GM18870 (cell line): ENCODE measurements around the gene TANGO6.

Experiments used
- ATAC-seq: cut with Tn5 transposase; IDR thresholded peaks from one replicate; pipeline ENCODE4 v1.9.1; 2021; ENCODE audit warnings: moderate library complexity; ENCODE audit not compliant: unreplicated experiment

The TANGO6 gene

GRCh38 chr16:68999114-68999513, 155.8 kb downstream of the TANGO6 start:
- ATAC-seq: no peak

GRCh38 chr16:69003500-69003899, 160.2 kb downstream of the TANGO6 start:
- ATAC-seq: no peak

GRCh38 chr16:69005641-69006355, 162.5 kb downstream of the TANGO6 start:
- no peak for ATAC-seq

GRCh38 chr16:69012906-69013305, 169.6 kb downstream of the TANGO6 start:
- ATAC-seq: no peak

GRCh38 chr16:69013991-69014390, 170.7 kb downstream of the TANGO6 start:
- no peak for ATAC-seq

GRCh38 chr16:69014811-69015210, 171.5 kb downstream of the TANGO6 start:
- ATAC-seq: no peak

GRCh38 chr16:69017036-69017783, 173.9 kb downstream of the TANGO6 start:
- ATAC-seq: no peak

GRCh38 chr16:69019811-69020210, 176.5 kb downstream of the TANGO6 start:
- ATAC-seq: no peak

GRCh38 chr16:69029121-69029520, 185.8 kb downstream of the TANGO6 start:
- no peak for ATAC-seq

GRCh38 chr16:69031877-69032301, 188.6 kb downstream of the TANGO6 start:
- ATAC-seq: no peak

GRCh38 chr16:69033151-69033949, 190.0 kb downstream of the TANGO6 start:
- ATAC-seq: no peak

- no peak for ATAC-seq
These were observed 192.0 kb downstream of the TANGO6 start for GRCh38 chr16:69035375-69035774.

GRCh38 chr16:69036399-69037091, 193.2 kb downstream of the TANGO6 start:
- ATAC-seq: no peak

GRCh38 chr16:69037373-69038160, 194.2 kb downstream of the TANGO6 start:
- no peak for ATAC-seq

- ATAC-seq: no peak
These were observed 196.1 kb downstream of the TANGO6 start for GRCh38 chr16:69039333-69039941.

GRCh38 chr16:69040144-69040909, 197.0 kb downstream of the TANGO6 start:
- ATAC-seq: no peak

GRCh38 chr16:69048328-69049120, 205.2 kb downstream of the TANGO6 start:
- no peak for ATAC-seq

- ATAC-seq: no peak
These were observed 205.8 kb downstream of the TANGO6 start for GRCh38 chr16:69049146-69049545.
